Breast epithelium (tissue), 3 donors: ENCODE measurements around the gene RHOT2.

Source experiments
- POLR2A ChIP-seq: fragments of 450-650 bp; IDR thresholded peaks from one replicate; pipeline ENCODE4 v1.6.1; 2016; ENCODE audit warnings: antibody characterized with exemption, mild to moderate bottlenecking, moderate library complexity
- POLR2AphosphoS5 ChIP-seq, 3 donors: sonication (generic); formaldehyde crosslinking; IDR thresholded peaks; one replicate each; pipeline ENCODE4 v1.6.1; 2017; ENCODE audit warnings: antibody characterized with exemption in 3 of 3
- TF ChIP-seq, protein P1 (sequence below), 3 donors: fragments of 450-650 bp; IDR thresholded peaks; one replicate each; pipeline ENCODE4 v1.5.1; 2016 to 2017; ENCODE audit warnings: antibody characterized with exemption in 3 of 3, mild to moderate bottlenecking in 3 of 3, moderate library complexity in 3 of 3

DNA sequence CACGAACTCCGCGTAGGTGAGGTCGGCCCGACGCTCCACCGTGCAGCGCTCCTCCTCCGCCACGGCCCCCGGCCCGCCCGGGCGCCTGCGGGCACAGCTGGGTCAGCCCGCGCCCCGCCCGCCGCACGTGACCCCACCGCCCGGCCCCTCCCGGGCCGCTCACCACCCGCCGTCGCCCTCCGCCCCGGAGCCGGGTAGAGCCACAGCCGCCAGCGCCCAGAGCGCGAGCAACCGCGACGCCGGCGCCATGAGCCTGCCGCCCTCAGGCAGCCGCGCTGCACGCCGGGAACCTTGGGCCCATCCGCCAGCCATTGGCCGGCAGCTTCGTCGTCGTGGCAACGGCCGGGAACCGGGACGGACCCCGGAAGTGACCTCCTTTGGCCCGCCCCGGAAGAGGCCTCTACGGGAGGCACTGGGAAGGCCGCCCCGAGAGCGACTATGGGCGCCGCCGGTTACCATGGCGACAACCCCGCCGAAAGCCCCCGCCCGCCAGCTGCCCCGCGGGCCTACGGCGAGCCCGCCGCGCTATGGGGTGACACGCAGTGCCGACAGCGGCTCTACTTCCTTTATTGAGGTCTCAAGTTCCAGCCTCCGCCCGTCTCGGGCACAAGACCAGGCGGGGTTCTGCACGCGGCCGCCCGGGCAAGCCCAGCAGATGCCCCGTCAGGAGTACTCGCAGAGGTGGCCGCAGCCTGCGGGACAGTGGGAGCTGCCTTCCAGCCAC, 16.3 kb downstream of the RHOT2 start, which contains the start of gene JMJD8:
- TF ChIP-seq, protein P1, sequence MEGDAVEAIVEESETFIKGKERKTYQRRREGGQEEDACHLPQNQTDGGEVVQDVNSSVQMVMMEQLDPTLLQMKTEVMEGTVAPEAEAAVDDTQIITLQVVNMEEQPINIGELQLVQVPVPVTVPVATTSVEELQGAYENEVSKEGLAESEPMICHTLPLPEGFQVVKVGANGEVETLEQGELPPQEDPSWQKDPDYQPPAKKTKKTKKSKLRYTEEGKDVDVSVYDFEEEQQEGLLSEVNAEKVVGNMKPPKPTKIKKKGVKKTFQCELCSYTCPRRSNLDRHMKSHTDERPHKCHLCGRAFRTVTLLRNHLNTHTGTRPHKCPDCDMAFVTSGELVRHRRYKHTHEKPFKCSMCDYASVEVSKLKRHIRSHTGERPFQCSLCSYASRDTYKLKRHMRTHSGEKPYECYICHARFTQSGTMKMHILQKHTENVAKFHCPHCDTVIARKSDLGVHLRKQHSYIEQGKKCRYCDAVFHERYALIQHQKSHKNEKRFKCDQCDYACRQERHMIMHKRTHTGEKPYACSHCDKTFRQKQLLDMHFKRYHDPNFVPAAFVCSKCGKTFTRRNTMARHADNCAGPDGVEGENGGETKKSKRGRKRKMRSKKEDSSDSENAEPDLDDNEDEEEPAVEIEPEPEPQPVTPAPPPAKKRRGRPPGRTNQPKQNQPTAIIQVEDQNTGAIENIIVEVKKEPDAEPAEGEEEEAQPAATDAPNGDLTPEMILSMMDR (IDR thresholded peaks at IDR 0.05) = no peak
- peak; percentile 69 to 89 (median 80) for TF ChIP-seq POLR2AphosphoS5 (IDR thresholded peaks at IDR 0.05)
- peak; percentile 38 for TF ChIP-seq POLR2A
